ENCODE measurements around the gene S1PR4. TPM values are rescaled to one million over a fixed set of nuclear protein-coding genes. Genes with fewer than 3 reads are reported as not detected.

S1PR4 gene
- total RNA-seq, 1 donor from 2014 or later = 0.26 TPM

DNA sequence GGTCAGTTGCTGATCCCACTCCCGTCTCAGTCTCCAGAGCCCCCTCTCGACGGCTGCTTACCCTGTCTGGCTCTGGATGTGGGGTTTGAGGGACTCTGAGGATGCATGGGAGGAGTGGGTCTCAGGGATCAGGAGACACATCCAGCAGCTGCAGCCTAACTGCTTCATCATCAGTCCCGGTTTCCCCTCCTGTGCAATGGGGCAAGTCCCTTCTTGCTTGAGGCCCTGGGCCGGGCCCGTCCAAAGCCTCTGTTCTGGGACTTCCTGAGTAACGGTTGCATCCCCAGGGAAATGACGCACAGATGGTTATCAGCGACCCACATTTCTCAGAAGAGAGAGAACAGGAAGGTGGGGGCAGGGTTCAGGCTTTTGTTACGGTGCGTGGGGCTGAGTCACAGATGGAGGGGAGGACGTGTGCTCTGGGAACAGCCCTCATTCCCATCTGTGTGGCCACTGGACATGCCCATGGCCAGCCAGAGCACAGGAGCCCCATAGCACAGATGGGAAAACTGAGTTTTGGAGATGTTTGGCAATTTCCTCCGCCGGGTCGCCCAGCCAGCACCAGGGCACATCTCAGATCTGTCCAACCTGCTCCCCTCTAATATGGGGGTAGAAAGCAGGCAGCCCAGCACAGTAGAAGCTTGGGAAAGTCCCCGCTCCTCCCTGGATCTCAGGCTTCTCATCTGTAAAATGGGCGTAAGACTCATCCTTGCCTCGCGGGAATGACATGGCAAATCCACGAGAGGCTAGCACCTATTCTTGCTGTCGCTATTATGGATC lies 23.4 kb upstream of the S1PR4 start:
- FAIRE-seq (peak; percentile 66), DNase-seq (ENCODE audit: low read depth) (peak; percentile 100)
- no peaks in the 10 kb centered on the region for H3K27me3 ChIP-seq (ENCODE audit: control insufficient read depth, insufficient read depth, low read length)
- H3K4me3 ChIP-seq (ENCODE audit: low read depth, low read length) = no peak overlapping the region
- TF ChIP-seq, protein P1, sequence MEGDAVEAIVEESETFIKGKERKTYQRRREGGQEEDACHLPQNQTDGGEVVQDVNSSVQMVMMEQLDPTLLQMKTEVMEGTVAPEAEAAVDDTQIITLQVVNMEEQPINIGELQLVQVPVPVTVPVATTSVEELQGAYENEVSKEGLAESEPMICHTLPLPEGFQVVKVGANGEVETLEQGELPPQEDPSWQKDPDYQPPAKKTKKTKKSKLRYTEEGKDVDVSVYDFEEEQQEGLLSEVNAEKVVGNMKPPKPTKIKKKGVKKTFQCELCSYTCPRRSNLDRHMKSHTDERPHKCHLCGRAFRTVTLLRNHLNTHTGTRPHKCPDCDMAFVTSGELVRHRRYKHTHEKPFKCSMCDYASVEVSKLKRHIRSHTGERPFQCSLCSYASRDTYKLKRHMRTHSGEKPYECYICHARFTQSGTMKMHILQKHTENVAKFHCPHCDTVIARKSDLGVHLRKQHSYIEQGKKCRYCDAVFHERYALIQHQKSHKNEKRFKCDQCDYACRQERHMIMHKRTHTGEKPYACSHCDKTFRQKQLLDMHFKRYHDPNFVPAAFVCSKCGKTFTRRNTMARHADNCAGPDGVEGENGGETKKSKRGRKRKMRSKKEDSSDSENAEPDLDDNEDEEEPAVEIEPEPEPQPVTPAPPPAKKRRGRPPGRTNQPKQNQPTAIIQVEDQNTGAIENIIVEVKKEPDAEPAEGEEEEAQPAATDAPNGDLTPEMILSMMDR (IDR thresholded peaks at IDR 0.05; ENCODE audit: insufficient read depth, low read length, severe bottlenecking) = no peak
- peaks cover 34% of the 10 kb centered on the region for H3K36me3 ChIP-seq (ENCODE audit: control insufficient read depth, insufficient read depth, low read length)

DNA sequence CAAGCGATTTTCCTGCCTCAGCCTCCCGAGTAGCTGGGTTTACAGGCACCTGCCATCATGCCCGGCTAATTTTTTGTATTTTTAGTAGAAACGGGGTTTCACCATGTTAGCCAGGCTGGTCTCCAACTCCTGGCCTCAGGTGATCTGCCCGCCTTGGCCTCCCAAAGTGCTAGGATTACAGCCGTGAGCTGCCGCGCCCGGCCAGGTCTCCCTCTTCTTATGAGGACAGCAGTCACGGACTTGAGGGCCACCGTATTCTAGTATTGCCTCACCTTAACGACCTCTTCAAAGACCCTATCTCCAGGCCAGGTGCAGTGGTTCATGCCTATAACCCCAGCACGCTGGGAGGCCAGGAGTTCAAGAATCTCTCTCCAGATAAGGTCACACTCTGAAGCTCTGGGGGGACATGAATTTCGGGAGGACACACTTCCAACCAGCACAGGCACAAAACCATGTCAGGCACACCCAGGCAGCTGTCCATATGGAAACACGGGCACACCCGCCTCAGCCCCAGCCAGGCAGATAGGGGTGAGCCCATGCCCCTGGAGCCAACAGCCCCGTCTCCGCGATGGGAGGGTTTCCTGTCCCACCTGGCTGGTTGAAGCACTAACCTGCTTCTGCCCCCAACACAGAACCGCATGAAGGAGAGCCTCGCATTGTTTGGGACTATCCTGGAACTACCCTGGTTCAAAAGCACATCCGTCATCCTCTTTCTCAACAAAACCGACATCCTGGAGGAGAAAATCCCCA lies 21.3 kb upstream of the S1PR4 start:
- no peak for DNase-seq (ENCODE audit: low read depth)
- H3K36me3 ChIP-seq (ENCODE audit: control insufficient read depth, insufficient read depth, low read length) = peaks cover 27% of the 10 kb centered on the region
- H3K27me3 ChIP-seq (ENCODE audit: control insufficient read depth, insufficient read depth, low read length) = no peaks in the 10 kb centered on the region
- TF ChIP-seq, protein P1 (IDR thresholded peaks at IDR 0.05; ENCODE audit: insufficient read depth, low read length, severe bottlenecking) = no peak
- no peak for FAIRE-seq
- H3K4me3 ChIP-seq (ENCODE audit: low read depth, low read length) = no peak overlapping the region

DNA sequence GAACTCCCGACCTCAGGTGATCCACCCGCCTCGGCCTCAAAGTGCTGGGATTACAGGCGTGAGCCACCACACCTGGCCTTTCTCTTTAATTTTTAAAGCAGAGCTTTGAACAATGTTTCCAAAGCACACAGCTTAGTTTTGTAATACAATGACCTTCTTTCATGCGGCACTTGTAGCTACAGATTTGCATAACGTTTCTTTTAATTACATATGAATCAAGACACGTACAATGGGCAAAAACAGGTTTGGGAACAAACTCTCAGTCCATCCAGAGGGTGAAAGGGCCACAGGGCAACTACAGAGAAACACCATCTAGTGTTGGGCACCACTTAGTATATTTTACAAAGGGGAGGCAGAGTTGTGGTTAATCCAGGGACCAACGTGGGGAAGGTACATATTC lies 19.0 kb upstream of the S1PR4 start:
- H3K27me3 ChIP-seq (ENCODE audit: control insufficient read depth, insufficient read depth, low read length) = no peaks in the 10 kb centered on the region
- H3K36me3 ChIP-seq (ENCODE audit: control insufficient read depth, insufficient read depth, low read length) = peaks cover 41% of the 10 kb centered on the region
- H3K4me3 ChIP-seq (ENCODE audit: low read depth, low read length) = no peak overlapping the region
- DNase-seq (ENCODE audit: low read depth) (no peak), FAIRE-seq (no peak)
- TF ChIP-seq, protein P1 (IDR thresholded peaks at IDR 0.05; ENCODE audit: insufficient read depth, low read length, severe bottlenecking) = no peak

DNA sequence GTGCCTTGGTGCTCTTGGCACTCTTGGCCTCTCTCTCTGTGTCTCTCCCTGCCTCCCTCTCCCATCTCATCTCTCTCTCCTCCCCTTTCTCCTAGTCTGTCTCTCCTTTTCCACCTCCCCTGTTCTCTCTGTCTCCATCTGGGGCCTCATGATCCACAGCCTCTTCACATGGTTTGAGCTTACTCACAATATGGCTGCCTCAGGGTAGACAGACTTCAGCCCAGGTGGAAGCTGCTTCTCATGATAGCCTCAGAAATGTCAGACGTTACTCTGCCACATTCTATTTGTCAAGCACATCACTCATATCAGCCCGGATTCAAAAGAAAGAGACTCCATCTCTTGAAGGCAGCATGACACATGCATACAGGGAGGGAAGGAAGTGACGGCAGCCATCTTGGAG lies 18.4 kb upstream of the S1PR4 start:
- TF ChIP-seq, protein P1 (IDR thresholded peaks at IDR 0.05; ENCODE audit: insufficient read depth, low read length, severe bottlenecking) = no peak
- no peak for FAIRE-seq
- H3K36me3 ChIP-seq (ENCODE audit: control insufficient read depth, insufficient read depth, low read length) = peaks cover 41% of the 10 kb centered on the region

DNA sequence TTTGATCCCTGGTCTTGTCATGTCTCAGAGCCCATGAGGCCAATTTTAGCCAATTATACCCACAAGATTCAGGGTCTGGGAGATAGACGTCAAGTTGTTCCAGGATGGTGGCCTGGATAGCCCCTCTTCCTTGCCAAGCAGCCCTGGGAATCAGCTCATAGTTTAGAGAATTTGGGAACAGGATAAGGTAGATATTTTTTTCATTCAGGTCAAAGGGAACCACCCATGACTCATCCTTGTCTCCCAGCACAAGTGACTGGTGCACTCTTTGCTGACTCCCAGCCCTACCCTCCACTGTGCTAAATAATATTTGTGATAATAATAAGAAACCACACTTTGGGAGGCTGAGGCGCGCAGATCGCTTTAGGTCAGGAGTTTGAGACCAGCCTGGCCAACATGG lies 17.1 kb upstream of the S1PR4 start:
- Histone ChIP-seq H3K36me3 (ENCODE audit: control insufficient read depth, insufficient read depth, low read length) (peaks cover 38% of the 10 kb centered on the region), H3K4me3 (ENCODE audit: low read depth, low read length) (no peak overlapping the region), H3K27me3 (ENCODE audit: control insufficient read depth, insufficient read depth, low read length) (no peaks in the 10 kb centered on the region)
- no peak for FAIRE-seq
- TF ChIP-seq, protein P1 (IDR thresholded peaks at IDR 0.05; ENCODE audit: insufficient read depth, low read length, severe bottlenecking) = no peak
- peak; percentile 59 for DNase-seq (ENCODE audit: low read depth)

More for the DNA sequence above, 18.4 kb upstream of the S1PR4 start:
- no peak overlapping the region for H3K4me3 ChIP-seq (ENCODE audit: low read depth, low read length)
- no peaks in the 10 kb centered on the region for H3K27me3 ChIP-seq (ENCODE audit: control insufficient read depth, insufficient read depth, low read length)
- no peak for DNase-seq (ENCODE audit: low read depth)
